Activated T-helper 2 cell treated with anti-CD3 and anti-CD28 coated beads, Interferon-gamma antibody, Interleukin-2, Interleukin-4, amounts not matched to agents 10 μg/mL and 5 μg/mL and 100 μg/mL, durations not matched to agents 14 hours and 24 hours and 36 hours (primary cell): ENCODE data around the gene CHAC1. TPM values are rescaled to one million over a fixed set of nuclear protein-coding genes. Genes with fewer than 3 reads are reported as not detected.

Source experiments
- DNase-seq: peaks from one replicate; pipeline ENCODE4 v3.0.0; 2021; ENCODE audit warnings: low spot score
- H3K27ac Mint-ChIP-seq: one replicate; pipeline ENCODE4 v1.8.0; 2021; ENCODE audit warnings: mixed read lengths
- H3K27me3 Mint-ChIP-seq: one replicate; pipeline ENCODE4 v1.8.0; 2021; ENCODE audit warnings: low read depth, mixed read lengths
- H3K36me3 Mint-ChIP-seq: one replicate; pipeline ENCODE4 v1.8.0; 2021; ENCODE audit warnings: low read depth, mixed read lengths
- H3K4me1 Mint-ChIP-seq: one replicate; pipeline ENCODE4 v1.8.0; 2021; ENCODE audit warnings: low read depth, mixed read lengths
- H3K4me3 Mint-ChIP-seq: one replicate; pipeline ENCODE4 v1.8.0; 2021; ENCODE audit warnings: low read depth, mild to moderate bottlenecking, moderate library complexity, mixed read lengths
- H3K9me3 Mint-ChIP-seq: one replicate; pipeline ENCODE4 v1.8.0; 2021; ENCODE audit warnings: mixed read lengths
- intact Hi-C: fragments of 100-400 bp; cut with micrococcal nuclease; formaldehyde crosslinking; loops from one replicate; pipeline ENCODE4 v1.15.1; 2023
- total RNA-seq: library from RNA; stranded (reverse); gene quantifications from 2 replicates; pipeline ENCODE4 v1.2.3, GENCODE V29; 2022

CHAC1 gene
- total RNA-seq: 3.6 and 4.5 TPM in 2 replicates

DNA sequence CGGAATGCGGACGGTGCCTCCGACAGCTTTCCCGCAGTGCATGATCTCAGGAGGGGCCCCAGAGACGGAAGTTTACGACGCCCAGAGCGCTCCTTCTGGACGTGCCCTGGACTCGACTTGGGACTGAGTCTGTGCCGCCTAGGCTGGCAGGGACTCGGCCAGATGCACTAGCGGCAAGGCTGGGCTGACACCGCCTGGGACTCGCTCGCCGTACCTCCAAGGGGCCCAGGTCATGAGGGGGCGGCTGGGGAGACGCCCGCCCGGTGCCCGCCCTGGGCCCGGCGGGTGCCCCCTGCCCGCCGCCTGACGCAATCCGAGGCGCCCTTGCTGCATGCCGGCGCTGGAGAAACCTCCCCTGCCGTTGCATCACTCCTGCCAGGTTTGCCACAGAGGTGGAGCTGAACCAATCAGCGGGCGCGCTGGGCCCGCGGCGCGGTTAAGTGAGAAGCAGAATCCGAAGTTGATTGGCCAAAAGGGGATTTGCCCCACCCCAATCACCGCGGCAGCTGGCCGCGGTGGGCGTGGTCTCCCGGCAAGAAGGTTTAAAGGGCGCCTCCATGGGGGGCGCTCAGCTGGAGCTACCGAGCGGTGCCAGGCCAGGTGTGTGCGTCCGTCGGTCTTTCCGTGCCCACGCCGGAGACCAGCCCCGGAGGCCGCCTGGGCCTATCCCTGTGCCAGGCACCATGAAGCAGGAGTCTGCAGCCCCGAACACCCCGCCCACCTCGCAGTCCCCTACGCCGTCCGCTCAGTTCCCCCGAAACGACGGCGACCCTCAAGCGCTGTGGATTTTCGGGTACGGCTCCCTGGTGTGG lies at the start of gene CHAC1:
Gene CHAC1 (plus strand): TSS at position 571 of the 812 bp plus-strand sequence. CDS start 113 bp downstream, at position 684.
- Mint-ChIP-seq H3K36me3 (peaks cover 10% of the 10 kb centered on the region), H3K9me3 (no peaks in the 10 kb centered on the region), H3K27me3 (no peaks in the 10 kb centered on the region), H3K4me1 (peaks cover 29% of the 10 kb centered on the region), H3K4me3 (peak within 1 kb of the TSS; percentile 84), H3K27ac (peak within 1 kb of the TSS; percentile 87)
- peak; percentile 96 for DNase-seq
- intact Hi-C loops: loop anchor here (2.0 kb wide), 2 partner anchors 48 to 278 kb away; partner anchors contain the start of genes CHP1 and EXD1

DNA sequence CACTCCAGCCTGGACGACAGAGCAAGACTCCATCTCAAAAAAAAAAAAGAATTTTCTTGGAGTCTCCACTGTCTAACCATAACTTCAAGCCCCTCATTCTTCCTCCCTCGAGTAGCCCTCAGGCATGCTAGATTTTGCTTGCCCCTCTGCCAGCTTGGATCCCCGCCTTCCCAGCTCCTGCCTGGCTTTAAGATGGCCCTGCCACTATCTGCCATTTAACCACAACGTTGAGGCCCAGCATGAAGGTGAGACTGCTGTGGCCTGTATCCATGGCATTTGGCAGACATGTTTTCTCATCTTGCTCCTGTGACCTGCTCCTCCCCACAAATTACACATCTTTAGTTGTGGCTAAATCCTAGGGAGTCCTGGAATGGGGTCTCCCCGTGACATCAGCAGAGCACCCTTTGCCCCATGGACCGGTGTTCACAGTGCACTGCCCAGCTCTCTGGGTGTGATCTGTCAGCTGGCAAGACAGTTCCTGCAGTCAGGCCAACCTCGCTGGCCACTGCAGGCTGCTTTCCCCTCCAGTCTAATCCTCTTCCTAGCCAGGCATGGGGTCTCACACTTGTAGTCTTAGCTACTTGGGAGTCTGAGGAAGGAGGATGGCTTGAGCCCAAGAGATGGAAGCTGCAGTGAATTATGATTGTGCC lies 48.6 kb upstream of the CHAC1 start:
- DNase-seq: no peak
- H3K27me3 Mint-ChIP-seq: no peaks in the 10 kb centered on the region
- H3K4me1 Mint-ChIP-seq: peaks cover 11% of the 10 kb centered on the region
- no peak overlapping the region for H3K27ac Mint-ChIP-seq
- no peaks in the 10 kb centered on the region for H3K9me3 Mint-ChIP-seq
- intact Hi-C loops: loop anchor here (1.0 to 10.0 kb wide), 6 partner anchors 38 to 430 kb away; partner anchors contain the start of genes CHAC1, INO80, NUSAP1 and OIP5
- H3K4me3 Mint-ChIP-seq: no peak overlapping the region
- H3K36me3 Mint-ChIP-seq: peaks cover 29% of the 10 kb centered on the region

GRCh38 chr15:40906091-40906990 lies 46.9 kb upstream of the CHAC1 start:
- H3K9me3 Mint-ChIP-seq: no peaks in the 10 kb centered on the region
- DNase-seq: peak; percentile 59
- H3K27me3 Mint-ChIP-seq: no peaks in the 10 kb centered on the region
- H3K4me3 Mint-ChIP-seq: peak overlapping the region; percentile 55
- H3K36me3 Mint-ChIP-seq: peaks cover 20% of the 10 kb centered on the region
- peaks cover 7% of the 10 kb centered on the region for H3K4me1 Mint-ChIP-seq
- intact Hi-C loops: loop anchor here (10.0 kb wide), 2 partner anchors 208 to 428 kb away; partner anchors contain the start of genes INO80, NUSAP1 and OIP5
- no peak overlapping the region for H3K27ac Mint-ChIP-seq

DNA sequence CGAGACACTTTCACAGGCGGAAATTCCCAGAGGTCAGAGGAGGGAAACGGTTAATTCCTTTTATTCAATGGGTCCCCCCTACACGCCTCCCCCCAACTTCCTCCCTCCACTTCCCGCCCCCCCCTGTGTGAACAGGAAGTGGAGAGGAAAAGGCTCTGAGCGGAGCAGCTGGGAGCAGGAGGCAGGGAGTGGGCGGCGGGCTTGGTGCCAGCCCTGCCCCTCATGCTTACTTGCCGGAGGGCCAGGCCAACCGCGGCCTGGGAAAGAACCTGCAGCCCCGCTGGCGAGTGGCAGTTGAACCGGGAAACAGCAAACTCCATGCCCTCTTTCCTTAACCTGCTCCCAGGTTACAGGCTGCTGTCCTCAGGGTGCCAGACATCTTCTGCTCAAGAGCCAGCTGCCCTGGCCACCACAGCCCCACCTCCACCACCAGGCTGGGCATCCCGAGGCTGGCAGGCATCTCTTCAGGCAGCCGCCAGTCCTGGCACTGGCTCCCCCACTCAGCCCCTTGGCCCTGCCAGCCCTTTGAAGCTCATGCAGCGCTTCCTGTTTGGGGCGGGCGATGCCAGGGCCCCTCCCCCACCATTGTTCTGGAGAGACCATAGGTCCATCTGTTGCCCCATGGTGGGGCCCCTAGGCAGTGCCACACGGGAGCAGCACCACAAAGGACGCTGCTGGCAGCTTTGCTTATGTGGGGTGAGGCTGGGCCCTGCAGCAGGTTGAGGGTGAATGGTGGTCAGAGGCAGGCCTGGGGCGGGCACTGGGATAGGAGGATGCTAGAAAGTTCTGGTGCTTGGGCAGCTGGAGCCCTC lies 46.1 kb upstream of the CHAC1 start:
- intact Hi-C loops: loop anchor here (10.0 kb wide), 2 partner anchors 208 to 428 kb away; partner anchors contain the start of genes INO80, NUSAP1 and OIP5
- Mint-ChIP-seq H3K27ac (peak overlapping the region; percentile 60), H3K27me3 (no peaks in the 10 kb centered on the region), H3K9me3 (no peaks in the 10 kb centered on the region), H3K36me3 (peaks cover 20% of the 10 kb centered on the region), H3K4me3 (peak overlapping the region; percentile 58), H3K4me1 (peaks cover 7% of the 10 kb centered on the region)
- no peak for DNase-seq

DNA sequence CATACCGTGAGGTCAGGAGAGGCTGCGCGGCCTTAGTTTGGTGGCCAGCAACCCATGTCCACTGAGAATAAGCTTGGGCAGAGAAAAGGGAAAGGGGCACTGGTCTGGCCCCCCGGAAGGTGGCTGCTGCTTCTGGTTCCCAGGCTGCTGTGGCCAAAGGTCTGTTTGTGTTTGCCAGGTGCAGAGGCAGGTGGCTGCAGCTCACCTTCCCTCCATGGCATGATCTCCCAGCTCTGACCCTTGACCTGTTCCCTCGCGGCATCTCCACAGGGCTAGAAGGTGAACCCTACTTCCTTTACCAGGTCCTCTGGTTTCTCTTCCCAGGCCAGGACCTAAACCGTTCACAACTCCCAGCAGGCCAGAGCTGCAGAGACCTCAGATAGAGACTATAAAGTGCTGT lies 45.2 kb upstream of the CHAC1 start:
- H3K4me3 Mint-ChIP-seq: no peak overlapping the region
- DNase-seq: no peak
- intact Hi-C loops: loop anchor here (10.0 kb wide), 2 partner anchors 207 to 427 kb away; partner anchors contain the start of genes INO80, NUSAP1 and OIP5
- H3K4me1 Mint-ChIP-seq: peaks cover 4% of the 10 kb centered on the region
- H3K27ac Mint-ChIP-seq: no peak overlapping the region
- no peaks in the 10 kb centered on the region for H3K9me3 Mint-ChIP-seq
- H3K36me3 Mint-ChIP-seq: peaks cover 12% of the 10 kb centered on the region
- no peaks in the 10 kb centered on the region for H3K27me3 Mint-ChIP-seq

DNA sequence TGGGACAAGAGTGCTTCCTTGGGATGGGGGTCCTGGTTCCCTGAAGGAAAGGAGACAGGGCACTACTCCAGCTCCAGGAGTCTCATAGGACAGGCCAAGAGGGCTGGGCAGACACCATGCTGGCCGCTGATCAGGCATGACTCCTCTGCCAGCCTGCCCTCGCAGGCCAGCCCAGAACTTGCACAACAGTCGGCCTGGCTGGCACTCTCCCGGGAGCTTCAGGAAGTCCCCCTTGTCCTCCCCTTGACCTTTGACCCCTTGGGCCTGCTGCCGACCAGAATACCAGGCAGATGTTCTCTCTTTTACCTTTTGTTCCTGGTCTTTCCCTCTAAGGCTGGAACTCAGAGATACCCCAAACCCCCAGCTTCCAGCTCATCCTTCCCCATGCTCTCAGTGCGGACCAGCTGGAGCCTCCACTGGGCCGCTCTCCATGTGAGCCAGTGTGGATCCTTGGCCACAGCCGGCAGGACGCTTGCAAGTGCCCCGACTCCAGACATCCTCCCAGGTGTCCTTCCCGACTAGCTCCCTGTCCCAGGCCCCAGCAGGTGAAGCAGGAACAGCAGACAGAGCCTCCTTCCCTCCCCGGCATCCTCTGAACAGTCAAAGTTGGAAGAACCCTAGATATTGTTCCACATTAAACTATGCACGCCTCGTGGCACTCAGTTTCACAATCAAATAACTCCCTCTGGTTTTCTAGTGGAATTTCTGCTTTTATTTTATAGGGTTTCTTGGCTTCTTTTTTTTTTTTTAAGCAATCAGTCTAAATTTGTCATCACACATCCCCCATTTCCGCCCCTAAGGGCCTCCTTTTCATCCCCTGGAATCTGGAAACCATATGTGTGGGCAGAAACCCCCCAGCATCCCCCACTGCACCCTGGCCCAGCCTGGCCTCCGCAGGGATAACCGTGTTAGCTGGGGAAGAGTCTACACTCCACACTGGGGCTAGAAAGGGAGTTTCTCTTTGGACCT lies 43.3 kb upstream of the CHAC1 start:
- no peak for DNase-seq
- Mint-ChIP-seq H3K9me3 (no peaks in the 10 kb centered on the region), H3K36me3 (no peaks in the 10 kb centered on the region), H3K27me3 (no peaks in the 10 kb centered on the region), H3K4me1 (peaks cover 4% of the 10 kb centered on the region), H3K4me3 (no peak overlapping the region), H3K27ac (no peak overlapping the region)
- intact Hi-C loops: loop anchor here (10.0 kb wide), 2 partner anchors 205 to 425 kb away; partner anchors contain the start of genes INO80, NUSAP1 and OIP5

DNA sequence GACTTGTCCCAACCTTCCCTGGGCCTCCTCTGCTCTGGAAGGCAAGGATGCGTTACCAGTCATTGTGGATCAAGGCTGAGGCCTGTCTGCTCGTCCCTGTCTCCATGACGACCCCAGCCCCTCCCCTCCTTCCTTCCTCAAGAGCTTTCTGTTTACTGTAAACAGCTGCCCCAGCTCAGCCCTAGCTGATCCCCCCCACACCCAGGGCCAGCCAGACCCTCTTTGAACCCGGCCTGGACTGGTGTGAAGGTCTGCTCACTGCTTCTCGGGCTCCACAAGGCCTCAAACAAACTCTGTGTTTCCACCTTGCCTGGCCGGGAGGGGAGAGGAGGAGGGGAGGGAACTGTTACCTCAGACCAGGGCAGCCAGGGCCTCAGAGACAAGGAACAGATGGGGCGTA lies 42.1 kb upstream of the CHAC1 start:
- Mint-ChIP-seq H3K36me3 (no peaks in the 10 kb centered on the region), H3K4me3 (no peak overlapping the region), H3K27me3 (no peaks in the 10 kb centered on the region)

DNA sequence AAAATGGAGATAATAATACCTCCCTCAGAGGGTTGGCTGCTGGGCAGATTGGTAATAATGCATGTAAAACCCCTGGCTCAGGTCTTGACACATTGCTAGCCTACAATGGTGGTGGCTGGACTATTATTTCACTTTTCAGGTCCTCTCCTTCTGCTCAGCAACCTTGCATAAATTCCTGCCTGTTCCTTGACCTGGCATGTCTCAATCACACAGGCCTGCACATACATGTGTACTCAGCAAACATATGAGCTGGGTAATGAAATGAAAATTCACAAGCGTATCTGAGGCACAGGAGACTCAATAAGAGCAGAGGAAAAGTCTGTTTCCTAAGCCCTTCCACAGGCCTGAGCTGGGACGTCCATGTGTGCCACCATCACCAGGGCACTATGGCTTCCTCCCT lies 41.6 kb upstream of the CHAC1 start:
- no peak overlapping the region for H3K27ac Mint-ChIP-seq
- no peak for DNase-seq
- intact Hi-C loops: no loop called here
- no peak overlapping the region for H3K4me3 Mint-ChIP-seq
- H3K4me1 Mint-ChIP-seq: peaks cover 4% of the 10 kb centered on the region
- H3K9me3 Mint-ChIP-seq: no peaks in the 10 kb centered on the region
- no peaks in the 10 kb centered on the region for H3K27me3 Mint-ChIP-seq
- H3K36me3 Mint-ChIP-seq: no peaks in the 10 kb centered on the region

More for the DNA sequence above, 42.1 kb upstream of the CHAC1 start:
- intact Hi-C loops: no loop called here
- H3K9me3 Mint-ChIP-seq: no peaks in the 10 kb centered on the region
- no peak for DNase-seq
- H3K27ac Mint-ChIP-seq: no peak overlapping the region
- H3K4me1 Mint-ChIP-seq: peaks cover 4% of the 10 kb centered on the region

GRCh38 chr15:40912478-40912877 lies 40.8 kb upstream of the CHAC1 start:
- Mint-ChIP-seq H3K4me1 (peaks cover 2% of the 10 kb centered on the region), H3K27ac (no peak overlapping the region), H3K9me3 (no peaks in the 10 kb centered on the region), H3K4me3 (no peak overlapping the region), H3K27me3 (no peaks in the 10 kb centered on the region), H3K36me3 (no peaks in the 10 kb centered on the region)
- intact Hi-C loops: no loop called here
- no peak for DNase-seq

DNA sequence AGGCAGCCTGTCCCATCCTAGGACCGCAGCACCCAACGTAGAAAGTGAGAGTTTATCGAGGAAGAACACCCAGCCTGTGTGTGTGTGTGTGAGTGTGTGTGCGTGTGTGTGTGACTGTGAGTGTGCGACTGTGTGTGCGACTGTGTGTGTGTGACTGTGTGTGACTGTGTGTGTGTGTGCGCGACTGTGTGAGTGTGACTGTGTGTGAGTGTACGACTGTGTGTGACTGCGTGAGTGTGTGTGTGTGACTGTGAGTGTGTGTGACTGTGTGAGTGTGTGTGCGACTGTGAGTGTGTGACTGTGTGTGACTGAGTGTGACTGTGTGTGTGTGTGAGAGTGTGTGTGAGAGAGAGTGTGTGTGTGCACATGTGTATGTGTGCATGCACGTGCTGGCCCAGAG lies 39.3 kb upstream of the CHAC1 start:
- Mint-ChIP-seq H3K27me3 (no peaks in the 10 kb centered on the region), H3K27ac (no peak overlapping the region), H3K4me1 (no peaks in the 10 kb centered on the region), H3K9me3 (no peaks in the 10 kb centered on the region), H3K36me3 (no peaks in the 10 kb centered on the region), H3K4me3 (no peak overlapping the region)
- no peak for DNase-seq
- intact Hi-C loops: no loop called here

GRCh38 chr15:40914486-40914885 lies 38.8 kb upstream of the CHAC1 start:
- Mint-ChIP-seq H3K4me3 (no peak overlapping the region), H3K27ac (no peak overlapping the region), H3K27me3 (no peaks in the 10 kb centered on the region), H3K36me3 (no peaks in the 10 kb centered on the region), H3K4me1 (no peaks in the 10 kb centered on the region), H3K9me3 (no peaks in the 10 kb centered on the region)
- no peak for DNase-seq
- intact Hi-C loops: no loop called here
